H1 (cell line): Measurements from ENCODE around the gene ZSCAN5A. TPM values are rescaled to one million over a fixed set of nuclear protein-coding genes. Genes with fewer than 3 reads are reported as not detected.

ENCODE experiments used
- CTCF ChIA-PET: fragments of 300-600 bp; sonication (Branson Sonifier 250); formaldehyde crosslinking; loops from one replicate; lab custom pipeline; 2021; ENCODE audit not compliant: partially characterized antibody; lab: Charles Lee
- POLR2A ChIA-PET: fragments of 300-600 bp; sonication (Branson Sonifier 250); formaldehyde crosslinking; loops from one replicate; lab custom pipeline; 2021; ENCODE audit warnings: inconsistent platforms; ENCODE audit not compliant: partially characterized antibody; lab: Charles Lee
- DNase-seq, 2 experiments: peaks; one replicate each; pipeline versions ENCODE4 v3.0.0 to v3.0.0-alpha.2; 2010 to 2022; ENCODE audit warnings: low spot score in 2 of 2, low read depth in 1 of 2, mixed read lengths in 1 of 2
- FAIRE-seq: peaks from 2 replicates; lab custom pipeline; 2011; peaks lifted over from hg19 to GRCh38; lab: Jason Lieb, UNC
- H2AFZ ChIP-seq: 2 replicates; pipeline ENCODE4 v1.8.1; 2012; ENCODE audit warnings: low read length, inconsistent platforms
- H2AK5ac ChIP-seq: 2 replicates; pipeline ENCODE4 v1.6.1; 2013; ENCODE audit warnings: low read depth, low read length
- H2BK120ac ChIP-seq: replicated peaks from 2 replicates; pipeline ENCODE3; 2013; ENCODE audit warnings: low read depth, low read length, inconsistent platforms
- H2BK12ac ChIP-seq: 2 replicates; pipeline ENCODE4 v1.6.1; 2013; ENCODE audit warnings: low read depth, low read length
- H2BK15ac ChIP-seq: 2 replicates; pipeline ENCODE4 v1.6.1; 2013; ENCODE audit warnings: low read length
- H2BK20ac ChIP-seq: 2 replicates; pipeline ENCODE4 v1.6.1; 2013; ENCODE audit warnings: low read length
- H2BK5ac ChIP-seq: 2 replicates; pipeline ENCODE4 v1.6.1; 2013; ENCODE audit warnings: low read depth, low read length
- H3K14ac ChIP-seq: 2 replicates; pipeline ENCODE4 v1.6.1; 2013; ENCODE audit warnings: inconsistent platforms; ENCODE audit not compliant: insufficient read length
- H3K18ac ChIP-seq: 2 replicates; pipeline ENCODE4 v1.6.1; 2013; ENCODE audit warnings: low read length; ENCODE audit errors: extremely low read depth
- H3K23ac ChIP-seq: 2 replicates; pipeline ENCODE4 v1.6.1; 2013; ENCODE audit warnings: inconsistent platforms; ENCODE audit not compliant: insufficient read length
- H3K23me2 ChIP-seq: 2 replicates; pipeline ENCODE4 v1.6.1; 2013; ENCODE audit warnings: low read depth, low read length
- H3K27ac ChIP-seq: 2 replicates; pipeline ENCODE4 v1.6.1; 2011; ENCODE audit warnings: low read depth, low read length, inconsistent platforms
- H3K27me3 ChIP-seq, 4 experiments: replicated peaks in 1 of 4; 1 replicate in 1 of 4; 2 replicates in 3 of 4; pipeline versions ENCODE4 v1.6.1 to v1.8.1; 2011 to 2013; ENCODE audit warnings: low read length in 3 of 4, mild to moderate bottlenecking in 3 of 4, inconsistent platforms in 2 of 4, mixed read lengths in 2 of 4, moderate library complexity in 1 of 4; ENCODE audit not compliant: control insufficient read depth in 3 of 4, insufficient read depth in 3 of 4; ENCODE audit errors: extremely low read depth in 1 of 4
- H3K36me3 ChIP-seq, 4 experiments: 2 replicates each; pipeline versions ENCODE4 v1.6.1 to v1.8.1; 2011 to 2013; ENCODE audit warnings: mild to moderate bottlenecking in 4 of 4, low read length in 3 of 4, moderate library complexity in 2 of 4, control low read depth in 1 of 4, inconsistent platforms in 1 of 4; ENCODE audit not compliant: insufficient read depth in 4 of 4, control insufficient read depth in 2 of 4
- H3K4ac ChIP-seq: replicated peaks from 2 replicates; pipeline ENCODE3; 2013; ENCODE audit warnings: low read length, low read depth, mixed read lengths, inconsistent platforms; ENCODE audit not compliant: insufficient read length
- H3K4me1 ChIP-seq, 4 experiments: replicated peaks in 1 of 4; 1 replicate in 1 of 4; 2 replicates in 3 of 4; pipeline versions ENCODE4 v1.6.1 to v1.8.1; 2011 to 2013; ENCODE audit warnings: low read length in 3 of 4, inconsistent platforms in 2 of 4, mixed read lengths in 1 of 4; ENCODE audit not compliant: insufficient read depth in 4 of 4, control insufficient read depth in 3 of 4
- H3K4me2 ChIP-seq, 2 experiments: 2 replicates each; pipeline versions ENCODE4 v1.6.1 to v1.8.1; 2011 to 2013; ENCODE audit warnings: low read depth in 2 of 2, low read length in 2 of 2, control low read depth in 1 of 2, inconsistent platforms in 1 of 2, mild to moderate bottlenecking in 1 of 2; ENCODE audit not compliant: insufficient read depth in 1 of 2
- H3K4me3 ChIP-seq, 4 experiments: fragments of 200-600, 300-600 bp in 1 of 4; sonication (generic), shearing (Covaris generic), sonication (Bioruptor Twin) in 1 of 4; 2 replicates each; pipeline versions ENCODE4 v1.5.1 to v1.8.1; 2011 to 2016; ENCODE audit warnings: low read length in 4 of 4, low read depth in 3 of 4, control low read depth in 2 of 4, inconsistent platforms in 2 of 4, mild to moderate bottlenecking in 2 of 4, mixed read lengths in 1 of 4, moderate library complexity in 1 of 4; ENCODE audit not compliant: insufficient read depth in 2 of 4; ENCODE audit errors: extremely low read depth in 1 of 4
- H3K56ac ChIP-seq: replicated peaks from 2 replicates; pipeline ENCODE3; 2013; ENCODE audit warnings: low read depth, mild to moderate bottlenecking, mixed read lengths, low read length, inconsistent platforms; ENCODE audit not compliant: insufficient read length
- H3K79me1 ChIP-seq: 2 replicates; pipeline ENCODE4 v1.6.1; 2013; ENCODE audit warnings: low read depth, low read length, control low read depth
- H3K79me2 ChIP-seq, 2 experiments: 2 replicates each; pipeline versions ENCODE4 v1.6.1 to v1.8.1; 2012 to 2013; ENCODE audit warnings: low read length in 2 of 2, mild to moderate bottlenecking in 2 of 2, inconsistent platforms in 1 of 2; ENCODE audit not compliant: insufficient read depth in 2 of 2, control insufficient read depth in 1 of 2
- H3K9ac ChIP-seq, 4 experiments: replicated peaks in 1 of 4; 1 replicate in 1 of 4; 2 replicates in 3 of 4; pipeline versions ENCODE4 v1.6.1 to v1.8.1; 2011 to 2013; ENCODE audit warnings: low read depth in 3 of 4, low read length in 3 of 4, control low read depth in 2 of 4, mild to moderate bottlenecking in 2 of 4, moderate library complexity in 2 of 4, inconsistent platforms in 1 of 4; ENCODE audit errors: extremely low read depth in 1 of 4
- H3K9me3 ChIP-seq, 2 experiments: 2 replicates each; pipeline versions ENCODE4 v1.6.1 to v1.8.1; 2012 to 2013; ENCODE audit warnings: mild to moderate bottlenecking in 2 of 2, moderate library complexity in 2 of 2, control low read depth in 1 of 2, inconsistent platforms in 1 of 2, low read depth in 1 of 2, low read length in 1 of 2, mixed read lengths in 1 of 2; ENCODE audit not compliant: insufficient read depth in 2 of 2
- H4K20me1 ChIP-seq, 2 experiments: replicated peaks in 1 of 2; 2 replicates each; pipeline versions ENCODE3 to v1.8.1; 2011 to 2013; ENCODE audit warnings: inconsistent platforms in 2 of 2, low read length in 2 of 2, mild to moderate bottlenecking in 1 of 2; ENCODE audit not compliant: insufficient read depth in 2 of 2, control insufficient read depth in 1 of 2
- H4K5ac ChIP-seq: 2 replicates; pipeline ENCODE4 v1.6.1; 2013; ENCODE audit warnings: low read length, low read depth, mixed read lengths, inconsistent platforms; ENCODE audit not compliant: insufficient read length
- H4K8ac ChIP-seq: 2 replicates; pipeline ENCODE4 v1.8.0; 2013; ENCODE audit warnings: mild to moderate bottlenecking, moderate library complexity, low read length, inconsistent platforms; ENCODE audit not compliant: insufficient read depth; ENCODE audit errors: extremely low read depth
- H4K91ac ChIP-seq: replicated peaks from 2 replicates; pipeline ENCODE3; 2013; ENCODE audit warnings: low read length, mixed read lengths, inconsistent platforms; ENCODE audit not compliant: insufficient read length
- CEBPB ChIP-seq: IDR thresholded peaks from 2 replicates; pipeline ENCODE4 v1.6.1; 2012; ENCODE audit warnings: low read depth, low read length
- CHD2 ChIP-seq: IDR thresholded peaks from 2 replicates; pipeline ENCODE4 v1.6.1; 2012; ENCODE audit warnings: low read length, improper control_type of control experiment
- CREB1 ChIP-seq: IDR thresholded peaks from 2 replicates; pipeline ENCODE4 v1.6.1; 2012; ENCODE audit warnings: inconsistent platforms
- EGR1 ChIP-seq: IDR thresholded peaks from 2 replicates; pipeline ENCODE4 v1.6.1; 2011; ENCODE audit warnings: low read depth, low read length, borderline replicate concordance
- JUN ChIP-seq: IDR thresholded peaks from 2 replicates; pipeline ENCODE4 v1.6.1; 2011; ENCODE audit warnings: low read depth, mild to moderate bottlenecking, improper control_type of control experiment, low read length
- PHF8 ChIP-seq: fragments of 200-600 bp; sonication (generic); conservative IDR thresholded peaks from 2 replicates; pipeline ENCODE4 v1.7.1; 2012; ENCODE audit warnings: low read depth, mild to moderate bottlenecking, inconsistent platforms, low read length, moderate library complexity
- POLR2A ChIP-seq, 2 experiments: IDR thresholded peaks; 1 replicate in 1 of 2; 2 replicates in 1 of 2; pipeline ENCODE4 v1.6.1; 2011; ENCODE audit warnings: low read depth in 2 of 2, low read length in 2 of 2, mild to moderate bottlenecking in 2 of 2; ENCODE audit errors: control extremely low read depth in 1 of 2
- RFX5 ChIP-seq: IDR thresholded peaks from 2 replicates; pipeline ENCODE4 v1.6.1; 2011; ENCODE audit warnings: low read depth, low read length, improper control_type of control experiment, borderline replicate concordance
- WGBS, 2 experiments: shearing (Covaris generic) in 1 of 2; methylation state at CpG; one replicate each; pipeline versions ENCODE4 v1.1.6 to v1.1.7; 2013 to 2015; ENCODE audit warnings: low lambda C conversion rate in 2 of 2, mixed read lengths in 2 of 2, inconsistent platforms in 1 of 2, low coverage in 1 of 2, missing lambda C conversion rate in 1 of 2; ENCODE audit not compliant: insufficient replicate concordance in 2 of 2, insufficient coverage in 1 of 2, insufficient read length in 1 of 2; ENCODE audit errors: extremely low coverage in 1 of 2, missing lambda C conversion rate in 1 of 2; 5-methylcytosine and 5-hydroxymethylcytosine counted together
- polyA plus RNA-seq, 7 experiments: library from polyadenylated mRNA; depleted of rRNA in 3 of 7; stranded (reverse) in 5 of 7; unstranded in 2 of 7; fragments of >200 nt in 5 of 7; fragments of 200-250 nt in 2 of 7; gene quantifications; 1 replicate in 5 of 7; 2 replicates in 1 of 7; 4 replicates in 1 of 7; pipeline versions ENCODE4 v1.2.1 to v1.2.3, GENCODE V29; 2011 to 2013; ENCODE audit warnings: missing spikeins in 2 of 7, mixed read lengths in 2 of 7
- total RNA-seq: library from RNA; stranded (reverse); fragmentation: NEBNext Ultra II Directional; extraction: Animal tissue kit (Norgen Biotek cat#: 25700); gene quantifications from 2 replicates; pipeline ENCODE4 v1.2.1, GENCODE V29; 2021

ZSCAN5A gene
- total and polyA plus RNA-seq, 2 of the 8 experiments (the other 6 are each of a cell fraction or from before 2014, with no cell fraction given) = 8.6 to 11.0 TPM

DNA sequence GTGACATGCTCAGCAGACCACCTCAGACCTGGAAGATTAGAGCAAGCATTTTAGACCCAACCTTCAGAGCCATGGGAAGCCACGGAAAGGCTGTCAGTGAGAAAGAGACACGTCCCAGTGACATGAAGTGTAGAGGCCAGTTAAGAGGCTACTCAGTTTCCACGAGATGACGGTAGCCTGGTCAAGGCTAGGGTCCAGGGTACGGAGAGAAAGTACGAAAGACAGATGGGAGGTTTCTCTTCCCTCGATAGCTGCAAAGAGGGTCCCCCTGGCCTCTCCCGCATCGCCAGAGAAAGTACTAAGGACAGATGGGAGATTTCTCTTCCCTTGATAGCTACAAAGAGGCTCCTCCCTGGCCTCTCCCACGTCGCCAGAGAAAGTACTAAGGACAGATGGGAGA lies 8.6 kb downstream of the ZSCAN5A start:
- Histone ChIP-seq H3K4me2 (no peak overlapping the region), H3K56ac (no peak overlapping the region), H2BK20ac (no peak overlapping the region), H3K36me3 (no peaks in the 10 kb centered on the region), H3K4me1 (no peaks in the 10 kb centered on the region; a peak in 1 of 7 replicates), H3K18ac (no peak overlapping the region), H3K27ac (no peak overlapping the region), H2BK120ac (no peak overlapping the region), H3K9ac (no peak overlapping the region), H3K4ac (no peak overlapping the region), H2BK12ac (no peak overlapping the region), H3K79me2 (no peaks in the 10 kb centered on the region), H2AK5ac (no peak overlapping the region), H3K9me3 (0 out of 4 replicates have a peak, but pooled peaks cover 0 to 3% of the 10 kb centered on the region in 2 experiments), H3K23me2 (no peaks in the 10 kb centered on the region), H4K91ac (no peak overlapping the region), H4K8ac (no peak overlapping the region), H4K20me1 (peaks cover 2% of the 10 kb centered on the region in 2 experiments), H2BK15ac (no peak overlapping the region), H3K14ac (no peak overlapping the region), H3K79me1 (no peaks in the 10 kb centered on the region; the same call in 1 of the 2 replicates), H4K5ac (no peak overlapping the region), H3K27me3 (no peaks in the 10 kb centered on the region), H3K4me3 (no peak overlapping the region), H2BK5ac (no peak overlapping the region), H2AFZ (no peak overlapping the region), H3K23ac (no peak overlapping the region)
- ChIA-PET POLR2A (no interaction called here), CTCF (interaction anchor here (0.6 to 1.5 kb wide), 2 partner anchors 52 to 140 kb away, joined by 3 to 6 read pairs; no protein-coding TSS in a partner anchor)
- 90% methylated on average over 9 of the region's 11 CpGs; no CpG with 5 or more reads in 1 of the 2 experiments for WGBS, 2 experiments
- no peak for FAIRE-seq
- TF ChIP-seq RFX5 (no peak), CEBPB (no peak), JUN (no peak), EGR1 (no peak), CHD2 (no peak), POLR2A (IDR thresholded peaks at IDR 0.05; ENCODE audit: control extremely low read depth in 1 of 2, low read depth in 2 of 2, low read length in 2 of 2) (no peak), PHF8 (no peak), CREB1 (no peak)
- no peak for DNase-seq
